ENCODE results near the gene GNG10. TPM values are rescaled to one million over a fixed set of nuclear protein-coding genes. Genes with fewer than 3 reads are reported as not detected.

Gene GNG10
- total RNA-seq, 1 experiment from 2014 or later: 31.0 TPM

- no peak overlapping the region for H3K23ac ChIP-seq (ENCODE audit: insufficient read length, low read depth, low read length)
- H3K56ac ChIP-seq (ENCODE audit: insufficient read length, low read depth, low read length): no peak overlapping the region
- no peaks in the 10 kb centered on the region for H3K27me3 ChIP-seq (ENCODE audit: insufficient read depth, low read length)
- H2BK12ac ChIP-seq (ENCODE audit: insufficient read length, low read depth, low read length): no peak overlapping the region
- no peak overlapping the region for H2AFZ ChIP-seq (ENCODE audit: low read length)
- H4K8ac ChIP-seq (replicated peaks; ENCODE audit: insufficient read length, low read depth, low read length): no peak overlapping the region
- H4K91ac ChIP-seq (ENCODE audit: insufficient read length, low read depth, low read length): no peak overlapping the region
- H3K14ac ChIP-seq (ENCODE audit: insufficient read depth, low read length): no peak overlapping the region
- no peaks in the 10 kb centered on the region for H4K20me1 ChIP-seq (ENCODE audit: control insufficient read depth, insufficient read depth, insufficient read length)
- H3K4ac ChIP-seq (ENCODE audit: low read depth, low read length): no peak overlapping the region
- Mint-ChIP-seq H3K9me3 (no peaks in the 10 kb centered on the region), H3K27me3 (ENCODE audit: low read depth) (no peaks in the 10 kb centered on the region), H3K27ac (no peak overlapping the region), H3K4me1 (no peaks in the 10 kb centered on the region), H3K36me3 (ENCODE audit: insufficient read depth in 1 of 3, low read depth in 3 of 3) (peaks cover 18 to 43% (median 40%) of the 10 kb centered on the region in 3 experiments; a peak in 6 of 7 replicates), H3K4me3 (no peak overlapping the region)
- H3K79me1 ChIP-seq (ENCODE audit: insufficient read depth, low read depth, low read length, poor library complexity, severe bottlenecking): no peaks in the 10 kb centered on the region
- no peak overlapping the region for H3K9ac ChIP-seq (ENCODE audit: extremely low read depth, insufficient read length, low read length)
- no peak overlapping the region for H3K4me2 ChIP-seq (ENCODE audit: insufficient read depth, insufficient read length, low read length)
- no peak for TF ChIP-seq CTCF (conservative IDR thresholded peaks at IDR 0.05)
- no CpG with 5 or more reads among the region's 4 CpGs for WGBS (ENCODE audit: extremely low coverage, insufficient read length, low lambda C conversion rate)
- no peak overlapping the region for H3K18ac ChIP-seq (ENCODE audit: insufficient read length, low read depth, low read length)
- DNase-seq: no peak
- no peaks in the 10 kb centered on the region for H3K79me2 ChIP-seq (ENCODE audit: insufficient read depth, low read length)
- no peak overlapping the region for H2BK20ac ChIP-seq (ENCODE audit: low read depth, low read length, poor library complexity, severe bottlenecking)
- no peaks in the 10 kb centered on the region for H3K23me2 ChIP-seq (ENCODE audit: insufficient read length, low read depth, low read length, poor library complexity, severe bottlenecking)
- no peaks in the 10 kb centered on the region for H3K4me1 ChIP-seq (ENCODE audit: insufficient read depth, low read length)
- no peak overlapping the region for H2BK15ac ChIP-seq (ENCODE audit: low read depth, low read length)
- no peak overlapping the region for H4K5ac ChIP-seq (ENCODE audit: insufficient read length, low read depth, low read length)
- no peak overlapping the region for H2BK5ac ChIP-seq (ENCODE audit: insufficient read length, low read length)
- no peak overlapping the region for H3K27ac ChIP-seq (ENCODE audit: insufficient read length, low read depth, low read length)
- no peaks in the 10 kb centered on the region for H3K9me3 ChIP-seq (ENCODE audit: control insufficient read depth, low read depth, low read length)
- no peak overlapping the region for H3T11ph ChIP-seq (ENCODE audit: low read length)
- no peak overlapping the region for H2AK5ac ChIP-seq (ENCODE audit: insufficient read length, low read length)
- H2BK120ac ChIP-seq (ENCODE audit: low read depth, low read length, poor library complexity, severe bottlenecking): no peak overlapping the region
Observed at GRCh38 chr9:111648066-111648465, 13.3 kb upstream of the GNG10 start.
